ENCODE measurements around the gene TUT1.

The TUT1 gene

DNA sequence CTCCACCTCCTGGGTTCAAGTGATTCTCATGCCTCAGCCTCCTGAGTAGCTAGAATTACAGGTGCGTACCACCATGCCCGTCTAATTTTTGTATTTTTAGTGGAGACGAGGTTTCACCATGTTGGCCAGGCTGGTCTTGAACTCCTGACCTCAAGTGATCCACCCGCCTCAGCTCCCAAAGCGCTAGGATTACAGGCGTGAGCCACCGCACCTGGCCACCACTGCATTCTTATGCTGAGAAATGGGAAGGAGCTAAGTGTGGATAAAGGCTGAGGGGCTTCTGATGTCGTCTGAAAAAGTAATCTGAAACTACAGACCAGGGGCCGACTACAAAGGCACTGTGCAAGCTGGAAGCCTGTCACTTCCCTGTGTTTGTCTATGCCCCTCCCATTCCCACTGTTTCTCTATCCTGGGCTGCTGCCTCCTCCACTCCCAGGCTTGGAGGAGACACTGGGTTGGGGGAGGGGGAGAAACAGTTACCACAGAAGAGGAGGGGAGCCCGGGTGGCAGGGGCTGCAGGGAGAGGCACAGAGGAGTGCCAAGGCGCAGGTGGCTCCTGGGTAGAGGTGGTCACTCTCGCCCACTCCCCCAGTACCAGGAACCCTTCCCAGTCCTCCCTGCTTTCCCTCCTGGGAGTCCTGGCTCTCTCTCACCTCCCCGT, 13.3 kb upstream of the TUT1 start:
- H3K4me1 ChIP-seq (ENCODE audit: insufficient read depth, poor library complexity, severe bottlenecking), result peaks cover 2% of the 10 kb centered on the region
- H3K9me3 ChIP-seq (ENCODE audit: severe bottlenecking), result no peaks in the 10 kb centered on the region
- DNase-seq (ENCODE audit: low spot score), result no peak
- TF ChIP-seq, protein P1, sequence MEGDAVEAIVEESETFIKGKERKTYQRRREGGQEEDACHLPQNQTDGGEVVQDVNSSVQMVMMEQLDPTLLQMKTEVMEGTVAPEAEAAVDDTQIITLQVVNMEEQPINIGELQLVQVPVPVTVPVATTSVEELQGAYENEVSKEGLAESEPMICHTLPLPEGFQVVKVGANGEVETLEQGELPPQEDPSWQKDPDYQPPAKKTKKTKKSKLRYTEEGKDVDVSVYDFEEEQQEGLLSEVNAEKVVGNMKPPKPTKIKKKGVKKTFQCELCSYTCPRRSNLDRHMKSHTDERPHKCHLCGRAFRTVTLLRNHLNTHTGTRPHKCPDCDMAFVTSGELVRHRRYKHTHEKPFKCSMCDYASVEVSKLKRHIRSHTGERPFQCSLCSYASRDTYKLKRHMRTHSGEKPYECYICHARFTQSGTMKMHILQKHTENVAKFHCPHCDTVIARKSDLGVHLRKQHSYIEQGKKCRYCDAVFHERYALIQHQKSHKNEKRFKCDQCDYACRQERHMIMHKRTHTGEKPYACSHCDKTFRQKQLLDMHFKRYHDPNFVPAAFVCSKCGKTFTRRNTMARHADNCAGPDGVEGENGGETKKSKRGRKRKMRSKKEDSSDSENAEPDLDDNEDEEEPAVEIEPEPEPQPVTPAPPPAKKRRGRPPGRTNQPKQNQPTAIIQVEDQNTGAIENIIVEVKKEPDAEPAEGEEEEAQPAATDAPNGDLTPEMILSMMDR (IDR thresholded peaks at IDR 0.05; ENCODE audit: poor library complexity, severe bottlenecking), result no peak
- H3K27me3 ChIP-seq (ENCODE audit: insufficient read depth, poor library complexity, severe bottlenecking), result no peaks in the 10 kb centered on the region
- no peak overlapping the region for H3K4me3 ChIP-seq (ENCODE audit: severe bottlenecking)
- no peak overlapping the region for H3K27ac ChIP-seq (ENCODE audit: poor library complexity, severe bottlenecking)
- no peak for ATAC-seq (ENCODE audit: low read depth)
- peaks cover 27% of the 10 kb centered on the region for H3K36me3 ChIP-seq (ENCODE audit: low read depth)

- Histone ChIP-seq H3K4me3 (ENCODE audit: severe bottlenecking) (no peak overlapping the region), H3K36me3 (ENCODE audit: low read depth) (peaks cover 32% of the 10 kb centered on the region), H3K4me1 (ENCODE audit: insufficient read depth, poor library complexity, severe bottlenecking) (peaks cover 8% of the 10 kb centered on the region), H3K27ac (ENCODE audit: poor library complexity, severe bottlenecking) (no peak overlapping the region), H3K9me3 (ENCODE audit: severe bottlenecking) (no peaks in the 10 kb centered on the region), H3K27me3 (ENCODE audit: insufficient read depth, poor library complexity, severe bottlenecking) (no peaks in the 10 kb centered on the region)
- no peak for ATAC-seq (ENCODE audit: low read depth)
- no peak for DNase-seq (ENCODE audit: low spot score)
- TF ChIP-seq, protein P1 (IDR thresholded peaks at IDR 0.05; ENCODE audit: poor library complexity, severe bottlenecking), result no peak
These were observed 12.5 kb upstream of the TUT1 start for GRCh38 chr11:62603776-62604299.

DNA sequence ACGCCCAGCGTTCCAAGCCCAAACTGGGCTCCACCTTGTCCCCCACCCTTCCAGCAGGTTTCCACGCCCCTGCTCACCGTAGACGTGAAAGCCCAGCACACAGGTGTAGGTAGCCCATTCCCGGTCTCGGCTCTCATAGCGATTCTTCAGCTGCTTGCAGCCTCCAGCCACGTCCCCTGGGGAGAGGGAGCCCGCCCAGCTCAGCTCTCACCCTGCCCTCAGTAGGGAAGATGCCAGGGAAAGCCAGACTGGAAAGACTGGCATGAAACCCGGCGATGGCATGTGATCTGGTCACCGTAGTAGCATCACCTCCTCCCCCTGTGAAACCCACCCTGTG, 11.7 kb upstream of the TUT1 start:
- peak overlapping the region; percentile 90 for H3K4me3 ChIP-seq (ENCODE audit: severe bottlenecking)
- no peaks in the 10 kb centered on the region for H3K9me3 ChIP-seq (ENCODE audit: severe bottlenecking)
- H3K36me3 ChIP-seq (ENCODE audit: low read depth), result peaks cover 36% of the 10 kb centered on the region
- H3K27me3 ChIP-seq (ENCODE audit: insufficient read depth, poor library complexity, severe bottlenecking), result no peaks in the 10 kb centered on the region
- peak overlapping the region; percentile 90 for H3K27ac ChIP-seq (ENCODE audit: poor library complexity, severe bottlenecking)
- ATAC-seq (ENCODE audit: low read depth) (no peak), DNase-seq (ENCODE audit: low spot score) (no peak)
- H3K4me1 ChIP-seq (ENCODE audit: insufficient read depth, poor library complexity, severe bottlenecking), result peaks cover 10% of the 10 kb centered on the region
- TF ChIP-seq, protein P1 (IDR thresholded peaks at IDR 0.05; ENCODE audit: poor library complexity, severe bottlenecking), result no peak

DNA sequence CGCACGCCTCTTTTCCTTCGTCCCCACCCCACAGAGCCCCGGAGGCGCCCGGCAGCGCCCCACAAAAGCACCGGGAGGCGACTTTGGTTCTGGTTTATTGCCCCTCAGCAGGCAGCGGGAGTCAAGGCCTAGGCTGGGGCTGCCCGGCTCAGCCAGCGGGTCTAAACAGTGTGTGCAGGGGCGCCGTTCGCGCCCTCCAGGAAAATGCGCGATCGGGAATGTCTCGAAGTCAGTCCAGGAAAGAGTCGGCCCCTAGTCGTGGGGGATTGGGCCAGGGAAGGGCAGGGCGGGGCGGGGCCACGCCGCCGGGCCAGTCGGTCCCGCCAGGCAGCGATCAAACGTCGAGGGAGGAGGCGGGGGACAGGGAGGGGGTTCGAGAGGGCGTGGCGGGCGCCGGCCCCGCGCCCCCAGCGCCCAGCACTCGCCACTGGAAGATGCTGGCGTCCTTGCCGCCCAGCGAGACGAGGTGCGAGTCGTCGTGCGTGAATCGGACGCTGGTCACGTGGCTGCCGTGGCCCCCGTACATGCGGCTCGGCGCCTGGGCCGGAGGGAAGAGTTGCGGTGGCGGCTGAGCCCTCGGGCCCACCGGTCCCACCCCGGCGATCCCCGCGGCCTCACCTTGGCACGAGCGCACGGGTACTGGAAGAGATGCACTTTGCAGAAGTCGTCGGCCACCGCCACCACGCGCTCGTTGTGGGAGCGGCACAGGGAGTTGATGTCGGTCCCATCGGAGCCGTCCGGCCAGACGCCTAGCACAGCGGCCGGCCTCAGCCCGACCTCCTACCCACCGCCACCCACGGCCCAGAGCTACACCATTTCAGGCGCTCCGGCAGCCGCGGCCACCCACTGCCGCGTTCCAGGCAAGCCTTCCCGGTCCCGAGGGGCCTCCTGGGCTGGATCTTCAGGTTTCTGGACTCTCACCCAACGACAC, 11.1 kb upstream of the TUT1 start:
- Histone ChIP-seq H3K4me3 (ENCODE audit: severe bottlenecking) (peak overlapping the region; percentile 90), H3K27ac (ENCODE audit: poor library complexity, severe bottlenecking) (peak overlapping the region; percentile 90), H3K9me3 (ENCODE audit: severe bottlenecking) (no peaks in the 10 kb centered on the region), H3K27me3 (ENCODE audit: insufficient read depth, poor library complexity, severe bottlenecking) (no peaks in the 10 kb centered on the region), H3K36me3 (ENCODE audit: low read depth) (peaks cover 38% of the 10 kb centered on the region), H3K4me1 (ENCODE audit: insufficient read depth, poor library complexity, severe bottlenecking) (peaks cover 10% of the 10 kb centered on the region)
- peak; percentile 48 for ATAC-seq (ENCODE audit: low read depth)
- no peak for DNase-seq (ENCODE audit: low spot score)
- TF ChIP-seq, protein P1 (IDR thresholded peaks at IDR 0.05; ENCODE audit: poor library complexity, severe bottlenecking), result peak; percentile 18
